ENCODE measurements around the gene PTPRK.

GRCh38 chr6:128138694-128139093 is 381.7 kb downstream of the PTPRK start:
- TF ChIP-seq, protein P1, sequence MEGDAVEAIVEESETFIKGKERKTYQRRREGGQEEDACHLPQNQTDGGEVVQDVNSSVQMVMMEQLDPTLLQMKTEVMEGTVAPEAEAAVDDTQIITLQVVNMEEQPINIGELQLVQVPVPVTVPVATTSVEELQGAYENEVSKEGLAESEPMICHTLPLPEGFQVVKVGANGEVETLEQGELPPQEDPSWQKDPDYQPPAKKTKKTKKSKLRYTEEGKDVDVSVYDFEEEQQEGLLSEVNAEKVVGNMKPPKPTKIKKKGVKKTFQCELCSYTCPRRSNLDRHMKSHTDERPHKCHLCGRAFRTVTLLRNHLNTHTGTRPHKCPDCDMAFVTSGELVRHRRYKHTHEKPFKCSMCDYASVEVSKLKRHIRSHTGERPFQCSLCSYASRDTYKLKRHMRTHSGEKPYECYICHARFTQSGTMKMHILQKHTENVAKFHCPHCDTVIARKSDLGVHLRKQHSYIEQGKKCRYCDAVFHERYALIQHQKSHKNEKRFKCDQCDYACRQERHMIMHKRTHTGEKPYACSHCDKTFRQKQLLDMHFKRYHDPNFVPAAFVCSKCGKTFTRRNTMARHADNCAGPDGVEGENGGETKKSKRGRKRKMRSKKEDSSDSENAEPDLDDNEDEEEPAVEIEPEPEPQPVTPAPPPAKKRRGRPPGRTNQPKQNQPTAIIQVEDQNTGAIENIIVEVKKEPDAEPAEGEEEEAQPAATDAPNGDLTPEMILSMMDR (optimal IDR thresholded peaks at IDR 0.05 in 1 of 3, IDR thresholded peaks at IDR 0.05 in 1 of 3, conservative IDR thresholded peaks at IDR 0.05 in 1 of 3; ENCODE audit: extremely low read depth in 1 of 3, insufficient read depth in 2 of 3, low read length in 3 of 3) = no peak
- no peak for TF ChIP-seq EZH2 (IDR thresholded peaks at IDR 0.05; ENCODE audit: low read length)

All from keratinocyte (primary cell).